ENCODE measurements around the gene GLP1R.

- no peak for TF ChIP-seq CTCF (IDR thresholded peaks at IDR 0.05)
- no peak for TF ChIP-seq POLR2A (IDR thresholded peaks at IDR 0.05)
Observed at GRCh38 chr6:39084506-39084905, 35.9 kb downstream of the GLP1R start.
